ENCODE results near the gene SRD5A1. TPM values are rescaled to one million over a fixed set of nuclear protein-coding genes. Genes with fewer than 3 reads are reported as not detected.

Gene SRD5A1
- total and polyA plus RNA-seq, 2 experiments from 2014 or later: 18.2 to 87.3 TPM

DNA sequence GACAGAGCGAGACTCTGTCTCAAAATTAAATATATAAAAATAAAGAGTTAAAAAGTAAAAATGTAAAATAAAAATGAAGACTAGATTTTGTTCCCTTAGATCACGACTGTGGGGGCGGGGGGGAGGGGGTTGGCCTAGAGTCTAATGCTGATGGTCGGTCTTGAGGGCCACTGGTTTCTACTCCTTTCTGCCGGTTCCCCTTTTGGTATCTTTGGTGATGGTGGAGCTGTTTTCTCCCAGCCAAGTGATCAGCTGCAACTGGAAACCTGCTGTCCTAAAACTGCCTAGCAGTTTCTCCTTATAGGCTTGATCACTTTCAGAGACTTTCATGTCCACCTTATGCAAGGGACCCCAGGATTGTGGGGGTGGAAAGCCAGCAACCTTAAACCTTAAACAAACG is 1.1 kb downstream of the SRD5A1 start:
- Mint-ChIP-seq H3K27ac (no peak overlapping the region), H3K9me3 (no peaks in the 10 kb centered on the region), H3K27me3 (ENCODE audit: insufficient read depth, low read depth, poor library complexity) (peaks cover 7% of the 10 kb centered on the region), H3K4me3 (peak overlapping the region; percentile 100), H3K36me3 (ENCODE audit: low read depth) (peaks cover 36% of the 10 kb centered on the region), H3K4me1 (peaks cover 13% of the 10 kb centered on the region)
- no peaks in the 10 kb centered on the region; the same call in 1 of the 2 replicates for H3F3A ChIP-seq (replicated peaks; ENCODE audit: low read depth)
- no peaks in the 10 kb centered on the region for H3K9me2 ChIP-seq (ENCODE audit: insufficient read depth)
- TF ChIP-seq, protein P1, sequence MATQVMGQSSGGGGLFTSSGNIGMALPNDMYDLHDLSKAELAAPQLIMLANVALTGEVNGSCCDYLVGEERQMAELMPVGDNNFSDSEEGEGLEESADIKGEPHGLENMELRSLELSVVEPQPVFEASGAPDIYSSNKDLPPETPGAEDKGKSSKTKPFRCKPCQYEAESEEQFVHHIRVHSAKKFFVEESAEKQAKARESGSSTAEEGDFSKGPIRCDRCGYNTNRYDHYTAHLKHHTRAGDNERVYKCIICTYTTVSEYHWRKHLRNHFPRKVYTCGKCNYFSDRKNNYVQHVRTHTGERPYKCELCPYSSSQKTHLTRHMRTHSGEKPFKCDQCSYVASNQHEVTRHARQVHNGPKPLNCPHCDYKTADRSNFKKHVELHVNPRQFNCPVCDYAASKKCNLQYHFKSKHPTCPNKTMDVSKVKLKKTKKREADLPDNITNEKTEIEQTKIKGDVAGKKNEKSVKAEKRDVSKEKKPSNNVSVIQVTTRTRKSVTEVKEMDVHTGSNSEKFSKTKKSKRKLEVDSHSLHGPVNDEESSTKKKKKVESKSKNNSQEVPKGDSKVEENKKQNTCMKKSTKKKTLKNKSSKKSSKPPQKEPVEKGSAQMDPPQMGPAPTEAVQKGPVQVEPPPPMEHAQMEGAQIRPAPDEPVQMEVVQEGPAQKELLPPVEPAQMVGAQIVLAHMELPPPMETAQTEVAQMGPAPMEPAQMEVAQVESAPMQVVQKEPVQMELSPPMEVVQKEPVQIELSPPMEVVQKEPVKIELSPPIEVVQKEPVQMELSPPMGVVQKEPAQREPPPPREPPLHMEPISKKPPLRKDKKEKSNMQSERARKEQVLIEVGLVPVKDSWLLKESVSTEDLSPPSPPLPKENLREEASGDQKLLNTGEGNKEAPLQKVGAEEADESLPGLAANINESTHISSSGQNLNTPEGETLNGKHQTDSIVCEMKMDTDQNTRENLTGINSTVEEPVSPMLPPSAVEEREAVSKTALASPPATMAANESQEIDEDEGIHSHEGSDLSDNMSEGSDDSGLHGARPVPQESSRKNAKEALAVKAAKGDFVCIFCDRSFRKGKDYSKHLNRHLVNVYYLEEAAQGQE (IDR thresholded peaks at IDR 0.05; ENCODE audit: unreplicated experiment): no peak
- TF ChIP-seq JUNB (IDR thresholded peaks at IDR 0.05; ENCODE audit: unreplicated experiment): no peak
- no peak for TF ChIP-seq ZNF114 (CRISPR knock-in tag; IDR thresholded peaks at IDR 0.05)
- TF ChIP-seq, protein P2, sequence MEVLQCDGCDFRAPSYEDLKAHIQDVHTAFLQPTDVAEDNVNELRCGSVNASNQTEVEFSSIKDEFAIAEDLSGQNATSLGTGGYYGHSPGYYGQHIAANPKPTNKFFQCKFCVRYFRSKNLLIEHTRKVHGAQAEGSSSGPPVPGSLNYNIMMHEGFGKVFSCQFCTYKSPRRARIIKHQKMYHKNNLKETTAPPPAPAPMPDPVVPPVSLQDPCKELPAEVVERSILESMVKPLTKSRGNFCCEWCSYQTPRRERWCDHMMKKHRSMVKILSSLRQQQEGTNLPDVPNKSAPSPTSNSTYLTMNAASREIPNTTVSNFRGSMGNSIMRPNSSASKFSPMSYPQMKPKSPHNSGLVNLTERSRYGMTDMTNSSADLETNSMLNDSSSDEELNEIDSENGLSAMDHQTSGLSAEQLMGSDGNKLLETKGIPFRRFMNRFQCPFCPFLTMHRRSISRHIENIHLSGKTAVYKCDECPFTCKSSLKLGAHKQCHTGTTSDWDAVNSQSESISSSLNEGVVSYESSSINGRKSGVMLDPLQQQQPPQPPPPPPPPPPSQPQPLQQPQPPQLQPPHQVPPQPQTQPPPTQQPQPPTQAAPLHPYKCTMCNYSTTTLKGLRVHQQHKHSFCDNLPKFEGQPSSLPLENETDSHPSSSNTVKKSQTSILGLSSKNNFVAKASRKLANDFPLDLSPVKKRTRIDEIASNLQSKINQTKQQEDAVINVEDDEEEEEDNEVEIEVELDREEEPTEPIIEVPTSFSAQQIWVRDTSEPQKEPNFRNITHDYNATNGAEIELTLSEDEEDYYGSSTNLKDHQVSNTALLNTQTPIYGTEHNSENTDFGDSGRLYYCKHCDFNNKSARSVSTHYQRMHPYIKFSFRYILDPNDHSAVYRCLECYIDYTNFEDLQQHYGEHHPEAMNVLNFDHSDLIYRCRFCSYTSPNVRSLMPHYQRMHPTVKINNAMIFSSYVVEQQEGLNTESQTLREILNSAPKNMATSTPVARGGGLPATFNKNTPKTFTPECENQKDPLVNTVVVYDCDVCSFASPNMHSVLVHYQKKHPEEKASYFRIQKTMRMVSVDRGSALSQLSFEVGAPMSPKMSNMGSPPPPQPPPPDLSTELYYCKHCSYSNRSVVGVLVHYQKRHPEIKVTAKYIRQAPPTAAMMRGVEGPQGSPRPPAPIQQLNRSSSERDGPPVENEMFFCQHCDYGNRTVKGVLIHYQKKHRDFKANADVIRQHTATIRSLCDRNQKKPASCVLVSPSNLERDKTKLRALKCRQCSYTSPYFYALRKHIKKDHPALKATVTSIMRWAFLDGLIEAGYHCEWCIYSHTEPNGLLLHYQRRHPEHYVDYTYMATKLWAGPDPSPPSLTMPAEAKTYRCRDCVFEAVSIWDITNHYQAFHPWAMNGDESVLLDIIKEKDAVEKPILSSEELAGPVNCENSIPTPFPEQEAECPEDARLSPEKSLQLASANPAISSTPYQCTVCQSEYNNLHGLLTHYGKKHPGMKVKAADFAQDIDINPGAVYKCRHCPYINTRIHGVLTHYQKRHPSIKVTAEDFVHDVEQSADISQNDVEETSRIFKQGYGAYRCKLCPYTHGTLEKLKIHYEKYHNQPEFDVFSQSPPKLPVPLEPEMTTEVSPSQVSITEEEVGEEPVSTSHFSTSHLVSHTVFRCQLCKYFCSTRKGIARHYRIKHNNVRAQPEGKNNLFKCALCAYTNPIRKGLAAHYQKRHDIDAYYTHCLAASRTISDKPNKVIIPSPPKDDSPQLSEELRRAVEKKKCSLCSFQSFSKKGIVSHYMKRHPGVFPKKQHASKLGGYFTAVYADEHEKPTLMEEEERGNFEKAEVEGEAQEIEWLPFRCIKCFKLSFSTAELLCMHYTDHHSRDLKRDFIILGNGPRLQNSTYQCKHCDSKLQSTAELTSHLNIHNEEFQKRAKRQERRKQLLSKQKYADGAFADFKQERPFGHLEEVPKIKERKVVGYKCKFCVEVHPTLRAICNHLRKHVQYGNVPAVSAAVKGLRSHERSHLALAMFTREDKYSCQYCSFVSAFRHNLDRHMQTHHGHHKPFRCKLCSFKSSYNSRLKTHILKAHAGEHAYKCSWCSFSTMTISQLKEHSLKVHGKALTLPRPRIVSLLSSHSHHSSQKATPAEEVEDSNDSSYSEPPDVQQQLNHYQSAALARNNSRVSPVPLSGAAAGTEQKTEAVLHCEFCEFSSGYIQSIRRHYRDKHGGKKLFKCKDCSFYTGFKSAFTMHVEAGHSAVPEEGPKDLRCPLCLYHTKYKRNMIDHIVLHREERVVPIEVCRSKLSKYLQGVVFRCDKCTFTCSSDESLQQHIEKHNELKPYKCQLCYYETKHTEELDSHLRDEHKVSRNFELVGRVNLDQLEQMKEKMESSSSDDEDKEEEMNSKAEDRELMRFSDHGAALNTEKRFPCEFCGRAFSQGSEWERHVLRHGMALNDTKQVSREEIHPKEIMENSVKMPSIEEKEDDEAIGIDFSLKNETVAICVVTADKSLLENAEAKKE (CRISPR knock-in tag; IDR thresholded peaks at IDR 0.05): no peak
- TF ChIP-seq ZNF331 (CRISPR knock-in tag; IDR thresholded peaks at IDR 0.05; ENCODE audit: low read depth): no peak
- TF ChIP-seq POLR2AphosphoS5 (IDR thresholded peaks at IDR 0.05; ENCODE audit: low read depth): no peak
- no peak for TF ChIP-seq STAT1 (IDR thresholded peaks at IDR 0.05; ENCODE audit: unreplicated experiment)
- TF ChIP-seq, protein P3, sequence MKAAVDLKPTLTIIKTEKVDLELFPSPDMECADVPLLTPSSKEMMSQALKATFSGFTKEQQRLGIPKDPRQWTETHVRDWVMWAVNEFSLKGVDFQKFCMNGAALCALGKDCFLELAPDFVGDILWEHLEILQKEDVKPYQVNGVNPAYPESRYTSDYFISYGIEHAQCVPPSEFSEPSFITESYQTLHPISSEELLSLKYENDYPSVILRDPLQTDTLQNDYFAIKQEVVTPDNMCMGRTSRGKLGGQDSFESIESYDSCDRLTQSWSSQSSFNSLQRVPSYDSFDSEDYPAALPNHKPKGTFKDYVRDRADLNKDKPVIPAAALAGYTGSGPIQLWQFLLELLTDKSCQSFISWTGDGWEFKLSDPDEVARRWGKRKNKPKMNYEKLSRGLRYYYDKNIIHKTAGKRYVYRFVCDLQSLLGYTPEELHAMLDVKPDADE (IDR thresholded peaks at IDR 0.05): no peak
- H3K4me2 ChIP-seq: peak overlapping the region; percentile 99
- peak overlapping the region; percentile 97 for H3K4me3 ChIP-seq
- ATAC-seq (no peak), DNase-seq (ENCODE audit: low spot score) (peak; percentile 34)
- peak overlapping the region; percentile 96; the same call in 1 of the 2 replicates for H2AFZ ChIP-seq
- peaks cover 30% of the 10 kb centered on the region for H4K20me1 ChIP-seq (replicated peaks; ENCODE audit: insufficient read depth)
- H3K27ac ChIP-seq (ENCODE audit: low read depth): no peak overlapping the region
- H3K4me1 ChIP-seq (ENCODE audit: insufficient read depth): peaks cover 14% of the 10 kb centered on the region
- H3K36me3 ChIP-seq (ENCODE audit: insufficient read depth): 0 out of 2 replicates have a peak, but pooled peaks cover 11% of the 10 kb centered on the region
- no peaks in the 10 kb centered on the region for H3K27me3 ChIP-seq (ENCODE audit: insufficient read depth)
- H3K79me2 ChIP-seq (replicated peaks; ENCODE audit: insufficient read depth): peaks cover 93% of the 10 kb centered on the region
